NB4 (cell line): ENCODE results near the gene PRMT7.

Source experiments
- CTCF ChIP-seq: IDR thresholded peaks from one replicate; pipeline ENCODE4 v1.5.1; 2012; ENCODE audit warnings: low read depth, low read length
- MAX ChIP-seq: IDR thresholded peaks from 2 replicates; pipeline ENCODE4 v1.6.1; 2011; ENCODE audit warnings: low read depth, low read length
- MYC ChIP-seq: IDR thresholded peaks from 2 replicates; pipeline ENCODE4 v1.6.1; 2011; ENCODE audit warnings: low read depth, low read length
- POLR2A ChIP-seq: IDR thresholded peaks from 2 replicates; pipeline ENCODE4 v1.6.1; 2011; ENCODE audit warnings: mild to moderate bottlenecking; ENCODE audit not compliant: insufficient read length; ENCODE audit errors: extremely low read depth

DNA sequence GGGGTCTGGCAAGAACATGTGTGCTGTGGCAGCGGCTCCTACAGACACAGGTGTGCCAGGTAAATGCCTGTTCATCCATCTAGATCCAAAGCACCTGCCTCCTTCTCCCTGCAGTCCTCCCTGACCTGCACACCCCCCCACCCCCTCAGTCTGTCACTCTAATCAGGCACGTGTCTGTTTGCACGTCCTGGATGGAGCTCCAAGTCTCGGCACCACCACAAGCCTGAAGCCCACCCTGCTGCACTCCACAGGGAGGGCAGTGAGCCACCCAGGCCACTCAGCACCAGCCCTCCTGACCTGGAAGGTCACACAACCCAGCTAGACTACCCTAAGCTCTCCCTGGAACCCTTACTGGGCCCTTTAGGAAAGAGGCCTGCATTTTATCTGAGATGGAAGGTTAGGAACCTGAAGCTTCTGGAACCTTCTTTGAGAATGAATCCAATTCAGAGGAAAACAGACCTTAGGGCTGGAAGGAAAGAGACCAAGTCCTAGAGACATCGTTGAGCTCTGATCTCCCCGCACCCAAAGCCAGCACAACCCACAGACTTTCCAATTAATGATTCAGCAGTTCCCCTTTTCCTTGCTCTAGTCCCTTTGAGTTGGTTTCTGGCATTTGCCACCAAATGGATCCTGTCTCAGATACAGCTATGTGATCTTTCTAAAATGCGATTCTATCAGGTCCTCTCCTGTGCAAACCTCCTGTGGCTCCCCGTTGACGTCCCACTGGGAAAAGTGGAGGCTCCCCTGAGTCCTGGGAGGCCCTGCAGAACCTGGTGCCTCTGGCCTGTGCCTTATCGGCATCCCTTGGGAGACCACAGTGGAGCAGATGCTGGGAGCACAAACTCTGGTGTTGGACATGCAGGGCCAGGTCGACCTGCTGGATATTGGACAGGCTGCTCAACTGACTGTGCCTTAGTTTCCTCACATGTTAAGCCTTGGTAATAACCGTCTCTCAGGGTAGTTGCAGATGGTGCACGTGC lies 67.9 kb downstream of the PRMT7 start:
- no peak for TF ChIP-seq MAX
- no peak for TF ChIP-seq CTCF
- TF ChIP-seq POLR2A, result no peak
- no peak for TF ChIP-seq MYC
